Measurements from ENCODE around the gene PNLIPRP3. TPM values are rescaled to one million over a fixed set of nuclear protein-coding genes. Genes with fewer than 3 reads are reported as not detected.

PNLIPRP3 gene
- total RNA-seq, 6 experiments from 2014 or later = not detected

- WGBS (ENCODE audit: insufficient coverage, low coverage, low lambda C conversion rate, missing lambda C conversion rate) = 18% methylated on average over 3 of the region's 3 CpGs
- DNase-seq = no peak
- Histone ChIP-seq H3K27me3 (no peaks in the 10 kb centered on the region), H3K36me3 (no peaks in the 10 kb centered on the region), H3K27ac (no peak overlapping the region), H3K4me3 (no peak overlapping the region), H3K4me1 (no peaks in the 10 kb centered on the region), H3K9me3 (no peaks in the 10 kb centered on the region)
- intact Hi-C loops (cut with DNase I) = no loop called here
- peak in 2 of 4 donors; percentile 11 to 73 for ATAC-seq
- no peak for TF ChIP-seq POLR2A (IDR thresholded peaks at IDR 0.05)
- no peak for TF ChIP-seq CTCF (IDR thresholded peaks at IDR 0.05)
These were observed 37.9 kb downstream of the PNLIPRP3 start for GRCh38 chr10:116465546-116465945.

GRCh38 chr10:116466715-116467422 is 39.2 kb downstream of the PNLIPRP3 start:
- ATAC-seq = no peak
- intact Hi-C loops (cut with DNase I) = no loop called here
- H3K4me3 ChIP-seq = no peak overlapping the region
- no peak overlapping the region for H3K27ac ChIP-seq
- no peaks in the 10 kb centered on the region for H3K27me3 ChIP-seq
- DNase-seq = no peak
- H3K36me3 ChIP-seq = no peaks in the 10 kb centered on the region
- no peaks in the 10 kb centered on the region for H3K9me3 ChIP-seq
- WGBS (ENCODE audit: insufficient coverage, low coverage, low lambda C conversion rate, missing lambda C conversion rate) = 40% methylated on average over 7 of the region's 7 CpGs
- no peak for TF ChIP-seq POLR2A (IDR thresholded peaks at IDR 0.05)
- no peak for TF ChIP-seq CTCF (IDR thresholded peaks at IDR 0.05)
- no peaks in the 10 kb centered on the region for H3K4me1 ChIP-seq

GRCh38 chr10:116469437-116469836 is 41.8 kb downstream of the PNLIPRP3 start:
- peak in 2 of 4 donors; percentile 40 to 44 for ATAC-seq
- Histone ChIP-seq H3K4me1 (no peaks in the 10 kb centered on the region), H3K4me3 (no peak overlapping the region), H3K27ac (no peak overlapping the region), H3K36me3 (no peaks in the 10 kb centered on the region), H3K9me3 (no peaks in the 10 kb centered on the region), H3K27me3 (no peaks in the 10 kb centered on the region)
- intact Hi-C loops (cut with DNase I) = no loop called here
- DNase-seq = no peak
- 62% methylated on average over 3 of the region's 3 CpGs for WGBS (ENCODE audit: insufficient coverage, low coverage, low lambda C conversion rate, missing lambda C conversion rate)
- no peak for TF ChIP-seq CTCF (IDR thresholded peaks at IDR 0.05)
- no peak for TF ChIP-seq POLR2A (IDR thresholded peaks at IDR 0.05)

- Histone ChIP-seq H3K36me3 (no peaks in the 10 kb centered on the region), H3K27me3 (no peaks in the 10 kb centered on the region), H3K4me3 (no peak overlapping the region), H3K9me3 (no peaks in the 10 kb centered on the region), H3K4me1 (no peaks in the 10 kb centered on the region), H3K27ac (no peak overlapping the region)
- DNase-seq = no peak
- no peak for ATAC-seq
- intact Hi-C loops (cut with DNase I) = no loop called here
- WGBS (ENCODE audit: insufficient coverage, low coverage, low lambda C conversion rate, missing lambda C conversion rate) = 76% methylated on average over 4 of the region's 4 CpGs
- TF ChIP-seq CTCF (IDR thresholded peaks at IDR 0.05) = no peak
- no peak for TF ChIP-seq POLR2A (IDR thresholded peaks at IDR 0.05)
These were observed 42.4 kb downstream of the PNLIPRP3 start for GRCh38 chr10:116470071-116470470.
